HepG2 (cell line): ENCODE results near the gene LYPLA2. TPM values are rescaled to one million over a fixed set of nuclear protein-coding genes. Genes with fewer than 3 reads are reported as not detected.

Source experiments
- ATAC-seq: fragments of 200-7000 bp; cut with Tn5 transposase; 3 replicates; pipeline ENCODE4 v1.9.1; 2020; ENCODE audit warnings: mild to moderate bottlenecking, moderate library complexity
- BruUV-seq: library from RNA; stranded (reverse); fragments of 400-500 nt; replicated peaks from 2 replicates; lab custom pipeline; 2021; lab: Mats Ljungman, UMichigan
- CTCF ChIA-PET: fragments of 300-600 bp; formaldehyde crosslinking; extraction: SDS; loops from one replicate; lab custom pipeline; 2021; ENCODE audit warnings: low total read pairs, inconsistent platforms, low intra/inter-chr PET ratio; lab: Yijun Ruan, JAX
- POLR2A ChIA-PET: fragments of 350-600 bp; sonication (Branson Sonifier 250); formaldehyde crosslinking; loops from one replicate; lab custom pipeline; 2020; ENCODE audit warnings: antibody characterized with exemption, inconsistent platforms; lab: Yijun Ruan, JAX
- DNase-seq: peaks from one replicate; pipeline ENCODE4 v3.0.0-alpha.2; 2015; ENCODE audit warnings: low spot score
- FAIRE-seq: peaks from 3 replicates; lab custom pipeline; 2011; peaks lifted over from hg19 to GRCh38; lab: Jason Lieb, UNC
- H2AFZ ChIP-seq: one replicate; pipeline ENCODE4 v1.6.1; 2011; ENCODE audit warnings: low read length, inconsistent platforms
- H3K27ac ChIP-seq: fragments of 300-600 bp; 3 replicates; pipeline ENCODE4 v1.8.0; 2011; ENCODE audit warnings: mixed run types, mild to moderate bottlenecking, mixed read lengths, low read length, inconsistent platforms; ENCODE audit not compliant: insufficient read depth; ENCODE audit errors: extremely low read length
- H3K27me3 ChIP-seq, 2 experiments: fragments of 200-600 bp in 1 of 2; 2 replicates in 1 of 2; 3 replicates in 1 of 2; pipeline versions ENCODE4 v1.6.0 to v1.8.0; 2011; ENCODE audit warnings: low read length in 2 of 2, mild to moderate bottlenecking in 2 of 2, moderate library complexity in 2 of 2, inconsistent platforms in 1 of 2; ENCODE audit not compliant: insufficient read depth in 2 of 2, control insufficient read depth in 1 of 2
- H3K36me3 ChIP-seq, 2 experiments: fragments of 200-600 bp in 1 of 2; replicated peaks in 1 of 2; 2 replicates in 1 of 2; 3 replicates in 1 of 2; pipeline versions ENCODE4 v1.5.1 to v1.8.0; 2011; ENCODE audit warnings: low read length in 2 of 2, inconsistent platforms in 1 of 2; ENCODE audit not compliant: insufficient read depth in 2 of 2, control insufficient read depth in 1 of 2
- H3K4me1 ChIP-seq: 2 replicates; pipeline ENCODE4 v1.5.1; 2012; ENCODE audit warnings: low read length, inconsistent platforms; ENCODE audit not compliant: insufficient read depth
- H3K4me2 ChIP-seq: 2 replicates; pipeline ENCODE4 v1.6.0; 2011; ENCODE audit warnings: low read depth, low read length, inconsistent platforms
- H3K4me3 ChIP-seq, 3 experiments: fragments of 200-600 bp in 1 of 3; sonication (generic), shearing (Covaris generic) in 1 of 3; replicated peaks in 1 of 3; 2 replicates each; pipeline ENCODE4 v1.5.1; 2011 to 2016; ENCODE audit warnings: low read length in 3 of 3, inconsistent platforms in 2 of 3, low read depth in 2 of 3, mild to moderate bottlenecking in 2 of 3, control low read depth in 1 of 3, mixed read lengths in 1 of 3; ENCODE audit not compliant: insufficient read depth in 1 of 3
- H3K79me2 ChIP-seq: one replicate; pipeline ENCODE4 v1.6.1; 2011; ENCODE audit warnings: low read length, inconsistent platforms; ENCODE audit not compliant: insufficient read depth
- H3K9ac ChIP-seq: 2 replicates; pipeline ENCODE4 v1.6.0; 2011; ENCODE audit warnings: mild to moderate bottlenecking, low read depth, low read length, inconsistent platforms; ENCODE audit not compliant: insufficient read depth
- H3K9me3 ChIP-seq: 2 replicates; pipeline ENCODE4 v1.5.1; 2012; ENCODE audit warnings: mild to moderate bottlenecking, low read length
- H4K20me1 ChIP-seq: 2 replicates; pipeline ENCODE4 v1.6.0; 2011; ENCODE audit warnings: inconsistent platforms, mild to moderate bottlenecking, low read length, moderate library complexity; ENCODE audit not compliant: insufficient read depth
- DPF2 ChIP-seq: sonication (generic); formaldehyde crosslinking; IDR thresholded peaks from 2 replicates; pipeline ENCODE4 v1.4.0; 2020; ENCODE audit warnings: mild to moderate bottlenecking, low read depth, missing genetic modification reagents, borderline replicate concordance
- IKZF1 ChIP-seq: fragments of 450-650 bp; IDR thresholded peaks from 2 replicates; pipeline ENCODE4 v1.7.1; 2016
- MAFF ChIP-seq: IDR thresholded peaks from 2 replicates; pipeline ENCODE4 v1.6.1; 2011; ENCODE audit warnings: low read depth, low read length, improper control_type of control experiment
- MAFK ChIP-seq, 2 experiments: IDR thresholded peaks in 1 of 2; conservative IDR thresholded peaks in 1 of 2; 2 replicates each; pipeline ENCODE4 v1.6.1; 2011; ENCODE audit warnings: improper control_type of control experiment in 2 of 2, low read length in 2 of 2
- NCOA1 ChIP-seq: sonication (generic); formaldehyde crosslinking; IDR thresholded peaks from 2 replicates; pipeline ENCODE4 v1.9.0; 2021; ENCODE audit warnings: missing genetic modification reagents
- PBX3 ChIP-seq: sonication (generic); formaldehyde crosslinking; IDR thresholded peaks from 2 replicates; pipeline ENCODE4 v1.8.1; 2023; ENCODE audit warnings: missing genetic modification reagents, inconsistent platforms, borderline replicate concordance
- TGIF2 ChIP-seq: IDR thresholded peaks from 2 replicates; pipeline ENCODE4 v1.6.1; 2016; ENCODE audit warnings: control low read depth, missing compliant biosample characterization
- YEATS2 ChIP-seq: sonication (generic); formaldehyde crosslinking; IDR thresholded peaks from 2 replicates; pipeline ENCODE4 v1.4.0; 2020; ENCODE audit warnings: missing genetic modification reagents, borderline replicate concordance
- ZC3H4 ChIP-seq: sonication (generic); formaldehyde crosslinking; IDR thresholded peaks from 2 replicates; pipeline ENCODE4 v1.4.0; 2020; ENCODE audit warnings: missing genetic modification reagents, borderline replicate concordance
- ZNF136 ChIP-seq: sonication (generic); formaldehyde crosslinking; IDR thresholded peaks from 2 replicates; pipeline ENCODE4 v1.8.1; 2022; ENCODE audit warnings: low read depth, mild to moderate bottlenecking, moderate library complexity, missing genetic modification reagents
- ZNF143 ChIP-seq: sonication (generic); formaldehyde crosslinking; IDR thresholded peaks from 2 replicates; pipeline ENCODE4 v1.4.0; 2020; ENCODE audit warnings: missing genetic modification reagents
- ZNF773 ChIP-seq: sonication (generic); formaldehyde crosslinking; IDR thresholded peaks from 2 replicates; pipeline ENCODE4 v1.4.0; 2020; ENCODE audit warnings: missing genetic modification reagents, borderline replicate concordance
- WGBS: methylation state at CpG from one replicate; pipeline ENCODE4 v1.1.6; 2017; ENCODE audit warnings: low lambda C conversion rate; 5-methylcytosine and 5-hydroxymethylcytosine counted together
- in situ Hi-C: cut with HindIII; loops from 2 replicates; pipeline ENCODE4 v1.10.0; 2017; ENCODE audit warnings: low pct_unique_long_range_greater_than_20kb; ENCODE audit not compliant: extremely low pct_ligation_motif_present
- intact Hi-C: fragments of 100-400 bp; cut with micrococcal nuclease; formaldehyde crosslinking; loops from one replicate; pipeline ENCODE4 v1.10.0; 2022; ENCODE audit not compliant: unreplicated experiment
- polyA plus RNA-seq, 8 experiments: library from polyadenylated mRNA; depleted of rRNA in 3 of 8; stranded (reverse) in 7 of 8; unstranded in 1 of 8; fragments of >200 nt; fragmentation: Illumina TruSeq in 4 of 8; extraction: Trizol in 4 of 8; gene quantifications; 2 replicates each; pipeline versions ENCODE4 v1.2.1 to v1.2.3, GENCODE V29; 2011 to 2016; ENCODE audit warnings: low read depth in 4 of 8, missing spikeins in 1 of 8, mixed read lengths in 1 of 8; ENCODE audit not compliant: insufficient read depth in 1 of 8
- total RNA-seq, 5 experiments: library from RNA; depleted of rRNA; stranded (reverse); fragments of >200 nt; fragmentation: Illumina TruSeq; extraction: Trizol; gene quantifications; 2 replicates each; pipeline ENCODE4 v1.2.3, GENCODE V29; 2016; ENCODE audit warnings: low read depth in 1 of 5
- TF ChIP-seq, protein P1 (sequence below): sonication (generic); formaldehyde crosslinking; IDR thresholded peaks from 2 replicates; pipeline ENCODE4 v1.4.0; 2020; ENCODE audit warnings: missing genetic modification reagents, borderline replicate concordance
- TF ChIP-seq, protein P2 (sequence below), 2 experiments: sonication (generic) in 1 of 2; formaldehyde crosslinking in 1 of 2; IDR thresholded peaks; 2 replicates each; pipeline versions ENCODE4 v1.5.1 to v1.6.1; 2011 to 2020; ENCODE audit warnings: borderline replicate concordance in 1 of 2, low read depth in 1 of 2, low read length in 1 of 2, mild to moderate bottlenecking in 1 of 2, missing genetic modification reagents in 1 of 2, moderate library complexity in 1 of 2

The LYPLA2 gene
- total and polyA plus RNA-seq, 2 of the 13 experiments (the other 11 are each of a cell fraction or from before 2014, with no cell fraction given): 72.1 to 73.2 TPM

GRCh38 chr1:23784846-23785245 is 6.1 kb upstream of the LYPLA2 start:
- Histone ChIP-seq H3K4me1 (peaks cover 19% of the 10 kb centered on the region), H3K4me2 (no peak overlapping the region), H3K9ac (no peak overlapping the region), H3K79me2 (peaks cover 14% of the 10 kb centered on the region), H3K36me3 (peaks cover 12 to 51% of the 10 kb centered on the region in 2 experiments), H3K9me3 (no peaks in the 10 kb centered on the region), H3K27me3 (no peaks in the 10 kb centered on the region), H2AFZ (no peak overlapping the region), H4K20me1 (no peaks in the 10 kb centered on the region; the same call in none of the 2 replicates), H3K27ac (no peak overlapping the region), H3K4me3 (no peak overlapping the region)
- intact Hi-C loops (no loop called here), in situ Hi-C loops (no loop called here)
- ChIA-PET CTCF (no interaction called here), POLR2A (no interaction called here)
- WGBS: 94% methylated on average over 4 of the region's 4 CpGs
- FAIRE-seq: no peak
- ATAC-seq: no peak
- no peak for TF ChIP-seq IKZF1
- no peak for TF ChIP-seq NCOA1 (CRISPR knock-in tag)
- no peak for TF ChIP-seq TGIF2 (CRISPR knock-in tag)
- TF ChIP-seq ZNF773 (CRISPR knock-in tag): no peak
- TF ChIP-seq, protein P1, sequence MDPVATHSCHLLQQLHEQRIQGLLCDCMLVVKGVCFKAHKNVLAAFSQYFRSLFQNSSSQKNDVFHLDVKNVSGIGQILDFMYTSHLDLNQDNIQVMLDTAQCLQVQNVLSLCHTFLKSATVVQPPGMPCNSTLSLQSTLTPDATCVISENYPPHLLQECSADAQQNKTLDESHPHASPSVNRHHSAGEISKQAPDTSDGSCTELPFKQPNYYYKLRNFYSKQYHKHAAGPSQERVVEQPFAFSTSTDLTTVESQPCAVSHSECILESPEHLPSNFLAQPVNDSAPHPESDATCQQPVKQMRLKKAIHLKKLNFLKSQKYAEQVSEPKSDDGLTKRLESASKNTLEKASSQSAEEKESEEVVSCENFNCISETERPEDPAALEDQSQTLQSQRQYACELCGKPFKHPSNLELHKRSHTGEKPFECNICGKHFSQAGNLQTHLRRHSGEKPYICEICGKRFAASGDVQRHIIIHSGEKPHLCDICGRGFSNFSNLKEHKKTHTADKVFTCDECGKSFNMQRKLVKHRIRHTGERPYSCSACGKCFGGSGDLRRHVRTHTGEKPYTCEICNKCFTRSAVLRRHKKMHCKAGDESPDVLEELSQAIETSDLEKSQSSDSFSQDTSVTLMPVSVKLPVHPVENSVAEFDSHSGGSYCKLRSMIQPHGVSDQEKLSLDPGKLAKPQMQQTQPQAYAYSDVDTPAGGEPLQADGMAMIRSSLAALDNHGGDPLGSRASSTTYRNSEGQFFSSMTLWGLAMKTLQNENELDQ (CRISPR knock-in tag): no peak
- no peak for TF ChIP-seq DPF2 (CRISPR knock-in tag)
- peak; percentile 18 to 73; a peak in 2 of 4 replicates for TF ChIP-seq MAFK (conservative IDR thresholded peaks at IDR 0.05 in 1 of 2, IDR thresholded peaks at IDR 0.05 in 1 of 2; ENCODE audit: low read length in 2 of 2)
- no peak for TF ChIP-seq PBX3 (CRISPR knock-in tag)
- TF ChIP-seq, protein P2, sequence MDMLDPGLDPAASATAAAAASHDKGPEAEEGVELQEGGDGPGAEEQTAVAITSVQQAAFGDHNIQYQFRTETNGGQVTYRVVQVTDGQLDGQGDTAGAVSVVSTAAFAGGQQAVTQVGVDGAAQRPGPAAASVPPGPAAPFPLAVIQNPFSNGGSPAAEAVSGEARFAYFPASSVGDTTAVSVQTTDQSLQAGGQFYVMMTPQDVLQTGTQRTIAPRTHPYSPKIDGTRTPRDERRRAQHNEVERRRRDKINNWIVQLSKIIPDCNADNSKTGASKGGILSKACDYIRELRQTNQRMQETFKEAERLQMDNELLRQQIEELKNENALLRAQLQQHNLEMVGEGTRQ (IDR thresholded peaks at IDR 0.05; ENCODE audit: low read depth, low read length): no peak
- TF ChIP-seq, protein P2 (CRISPR knock-in tag; IDR thresholded peaks at IDR 0.05; ENCODE audit: borderline replicate concordance): no peak
- TF ChIP-seq ZNF136 (CRISPR knock-in tag): no peak
- no peak for TF ChIP-seq ZC3H4
- TF ChIP-seq YEATS2 (CRISPR knock-in tag): no peak
- no peak for TF ChIP-seq ZNF143 (CRISPR knock-in tag)
- peak; percentile 58; the same call in 1 of the 2 replicates for TF ChIP-seq MAFF
- no peak for DNase-seq
- no TSS peak for BruUV-seq
